GM21423 (cell line): ENCODE results near the gene MTNR1A.
"Not testable (repeated sequence)": the region's sequence is repeated elsewhere in the genome, so short reads cannot be mapped to it uniquely, and the experiment has no call there.

Experiments used
- ATAC-seq: cut with Tn5 transposase; IDR thresholded peaks from one replicate; pipeline ENCODE4 v1.9.1; 2021; ENCODE audit warnings: mild to moderate bottlenecking, moderate library complexity; ENCODE audit not compliant: unreplicated experiment

MTNR1A gene

DNA sequence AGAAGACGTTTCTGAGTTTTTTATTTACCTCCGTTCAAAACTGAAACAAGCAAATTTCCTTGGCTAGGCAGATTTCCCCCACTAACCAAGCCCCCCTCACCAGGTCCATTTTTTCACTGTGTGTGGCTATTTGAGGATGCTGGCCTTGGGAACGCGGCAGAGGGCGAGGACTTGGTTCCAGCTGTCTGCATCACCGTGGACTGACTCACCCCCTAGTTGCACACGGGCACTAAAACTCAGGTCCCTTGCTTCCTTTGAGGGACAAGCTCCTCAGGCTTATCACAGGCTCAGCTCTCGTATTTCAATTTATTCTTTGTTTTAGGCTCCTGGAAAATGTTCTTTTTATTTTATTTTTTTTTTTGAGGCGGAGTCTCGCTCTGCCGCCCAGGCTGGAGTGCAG is 8.4 kb upstream of the MTNR1A start:
- ATAC-seq = no peak

- no peak for ATAC-seq
Observed at GRCh38 chr4:186561748-186562147, 6.4 kb upstream of the MTNR1A start.

DNA sequence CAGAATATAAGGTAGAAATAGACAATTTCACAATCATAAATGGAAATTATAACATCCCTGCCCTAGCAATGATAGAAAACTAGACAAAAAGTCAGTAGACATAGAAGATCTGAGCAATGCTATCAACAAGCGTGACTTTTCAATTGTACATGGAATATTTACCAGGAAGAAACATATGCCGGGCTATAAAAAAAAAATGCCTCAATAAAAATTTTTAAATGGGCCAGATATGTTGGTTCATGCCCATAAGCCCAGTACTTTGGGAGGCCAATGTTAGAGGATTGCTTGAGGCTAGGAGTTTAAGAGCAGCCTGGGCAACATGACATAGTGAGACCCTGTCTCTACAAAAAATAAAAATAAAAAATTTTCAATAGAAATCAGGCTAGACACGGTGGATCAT is 5.3 kb upstream of the MTNR1A start:
- ATAC-seq = no peak

GRCh38 chr4:186557486-186557885 is 2.1 kb upstream of the MTNR1A start:
- no peak for ATAC-seq

GRCh38 chr4:186557061-186557460 is 1.7 kb upstream of the MTNR1A start:
- ATAC-seq = no peak

GRCh38 chr4:186554539-186554913 is 841 bp downstream of the MTNR1A start:
- ATAC-seq = no peak

- ATAC-seq = no peak
Observed at GRCh38 chr4:186553717-186554116, 1.6 kb downstream of the MTNR1A start.

DNA sequence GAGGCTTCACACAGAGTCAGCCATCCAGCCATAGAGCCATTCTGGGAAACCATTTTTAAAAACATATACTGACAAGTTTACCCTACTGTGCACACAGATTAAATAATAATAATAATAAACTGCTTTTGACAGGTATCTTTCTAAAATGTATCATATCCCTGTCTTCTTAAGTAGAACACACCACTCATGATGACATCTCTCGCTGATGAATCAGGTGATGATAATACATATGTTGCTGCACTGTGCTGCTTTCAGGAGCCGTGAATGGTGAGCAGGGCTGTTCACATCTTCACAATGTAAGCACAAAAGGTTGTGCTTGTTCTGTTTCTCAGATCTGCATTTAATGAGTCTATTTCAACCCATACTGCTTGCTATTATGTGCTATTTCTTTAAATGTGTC is 3.5 kb downstream of the MTNR1A start:
- no peak for ATAC-seq

- no peak for ATAC-seq
Observed at GRCh38 chr4:186545436-186545835, 9.9 kb downstream of the MTNR1A start.

DNA sequence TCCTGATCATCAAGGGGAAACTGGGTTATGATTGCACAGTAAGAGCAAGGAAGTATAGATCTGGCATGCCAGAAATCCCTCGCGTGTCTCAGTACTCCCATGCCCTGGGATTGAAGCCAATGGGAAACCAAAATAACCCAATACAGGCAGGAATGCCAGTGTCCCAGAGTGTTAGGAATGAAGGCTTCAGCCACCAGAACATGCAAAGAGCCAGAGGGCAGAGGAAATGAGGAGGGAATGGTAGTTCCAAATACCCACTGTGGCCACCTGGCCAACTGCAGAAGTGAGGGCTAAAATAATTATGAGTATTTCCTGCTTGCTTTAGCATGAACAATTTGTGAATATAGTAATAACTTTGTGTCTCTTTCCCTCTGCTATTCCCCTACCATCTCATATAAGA is 12.2 kb downstream of the MTNR1A start:
- no peak for ATAC-seq

DNA sequence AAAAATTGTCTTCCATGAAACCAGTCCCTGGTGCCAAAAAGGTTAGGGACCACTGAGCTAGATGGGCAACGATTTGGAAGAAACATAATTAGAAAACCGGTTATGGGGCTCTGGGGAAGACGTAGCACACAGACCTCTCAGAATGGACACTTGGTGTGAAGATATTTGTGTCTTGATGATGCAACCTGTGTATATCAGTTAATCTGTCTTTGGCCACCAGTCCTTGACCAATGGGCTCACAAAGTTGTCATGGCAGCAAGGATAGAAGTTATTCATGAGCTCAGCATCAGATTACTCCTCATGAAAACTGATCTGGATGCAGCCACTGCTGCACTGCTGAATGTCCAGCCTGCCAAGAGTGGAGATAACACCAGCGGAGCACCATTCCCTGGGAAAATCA is 13.6 kb downstream of the MTNR1A start:
- ATAC-seq = no peak

DNA sequence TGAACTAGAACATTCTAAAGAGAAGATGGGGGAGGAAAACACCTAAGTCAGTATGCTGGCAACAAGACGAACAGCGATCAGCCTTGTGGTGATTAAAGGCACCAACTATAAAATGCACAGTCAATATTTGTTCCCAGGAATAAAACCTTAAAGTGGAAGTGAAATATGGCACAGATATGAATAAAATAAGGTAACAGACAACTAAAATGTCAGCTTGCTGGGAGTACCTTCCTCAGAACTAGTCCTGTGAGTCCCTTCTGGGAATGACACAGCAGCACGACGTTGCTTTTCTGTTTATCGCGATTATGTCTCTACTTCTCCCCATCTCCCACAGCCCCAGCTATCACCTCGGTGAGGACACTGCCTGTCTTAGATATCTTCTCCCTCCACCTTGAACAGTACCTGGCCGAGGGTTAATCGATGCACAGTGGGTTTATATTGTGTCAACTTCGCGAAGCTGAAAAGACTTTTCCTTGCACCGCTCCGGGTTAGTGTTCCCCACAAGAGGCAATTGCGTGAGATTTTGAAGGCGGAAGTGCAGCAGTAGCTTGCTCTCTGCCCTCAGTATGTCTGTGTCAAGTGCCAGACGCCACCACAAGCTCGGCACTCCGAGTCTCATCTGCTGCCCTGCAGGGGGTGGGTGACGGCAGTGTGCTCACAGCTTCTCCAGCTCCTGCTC is 17.4 kb downstream of the MTNR1A start:
- ATAC-seq = no peak

GRCh38 chr4:186536285-186536684 is 19.1 kb downstream of the MTNR1A start:
- no peak for ATAC-seq

DNA sequence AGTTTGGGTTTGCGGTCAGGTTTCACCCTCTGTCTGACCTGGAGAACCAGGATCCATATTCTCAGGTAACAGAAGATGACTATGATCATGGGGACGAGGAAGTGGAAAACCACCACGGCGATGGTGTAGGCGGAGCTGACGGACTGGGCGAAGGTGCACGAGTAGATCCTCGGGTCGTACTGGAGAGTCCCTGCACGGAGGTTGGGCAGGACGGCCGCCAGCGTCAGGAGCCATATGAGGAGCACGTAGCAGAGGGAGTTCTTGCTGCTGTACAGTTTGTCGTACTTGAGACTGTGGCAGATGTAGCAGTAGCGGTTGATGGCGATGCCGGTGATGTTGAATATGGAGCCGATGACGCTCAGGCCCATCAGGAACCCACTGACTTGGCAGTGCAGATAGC is 21.3 kb downstream of the MTNR1A start:
- ATAC-seq = no peak

- not testable (repeated sequence) for ATAC-seq
Observed at GRCh38 chr4:186523927-186524326, 31.4 kb downstream of the MTNR1A start.

GRCh38 chr4:186516287-186516686 is 39.1 kb downstream of the MTNR1A start:
- ATAC-seq = no peak

GRCh38 chr4:186514271-186514950 is 41.0 kb downstream of the MTNR1A start:
- ATAC-seq = no peak

GRCh38 chr4:186504771-186505170 is 50.6 kb downstream of the MTNR1A start:
- not testable (repeated sequence) for ATAC-seq

GRCh38 chr4:186502231-186502630 is 53.1 kb downstream of the MTNR1A start:
- ATAC-seq = no peak

DNA sequence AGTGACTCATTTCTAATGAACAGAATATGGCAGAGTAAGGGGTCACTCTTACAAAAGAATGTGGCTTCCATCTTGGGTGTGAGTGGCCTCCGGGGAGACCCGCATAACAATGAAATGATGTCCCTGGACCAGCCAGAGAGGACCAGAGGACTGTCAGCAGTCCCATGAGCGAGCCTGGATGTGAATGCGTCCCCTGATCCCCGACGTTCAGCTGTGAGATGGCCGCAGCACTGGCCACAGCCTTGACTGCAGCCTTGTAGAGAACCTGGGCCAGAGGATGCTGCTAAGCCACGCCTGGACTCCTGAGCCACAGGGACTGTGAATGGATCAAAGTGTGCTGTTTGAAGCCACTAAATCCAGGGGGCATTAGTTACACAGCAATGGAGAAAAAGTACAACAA is 53.8 kb downstream of the MTNR1A start:
- no peak for ATAC-seq

DNA sequence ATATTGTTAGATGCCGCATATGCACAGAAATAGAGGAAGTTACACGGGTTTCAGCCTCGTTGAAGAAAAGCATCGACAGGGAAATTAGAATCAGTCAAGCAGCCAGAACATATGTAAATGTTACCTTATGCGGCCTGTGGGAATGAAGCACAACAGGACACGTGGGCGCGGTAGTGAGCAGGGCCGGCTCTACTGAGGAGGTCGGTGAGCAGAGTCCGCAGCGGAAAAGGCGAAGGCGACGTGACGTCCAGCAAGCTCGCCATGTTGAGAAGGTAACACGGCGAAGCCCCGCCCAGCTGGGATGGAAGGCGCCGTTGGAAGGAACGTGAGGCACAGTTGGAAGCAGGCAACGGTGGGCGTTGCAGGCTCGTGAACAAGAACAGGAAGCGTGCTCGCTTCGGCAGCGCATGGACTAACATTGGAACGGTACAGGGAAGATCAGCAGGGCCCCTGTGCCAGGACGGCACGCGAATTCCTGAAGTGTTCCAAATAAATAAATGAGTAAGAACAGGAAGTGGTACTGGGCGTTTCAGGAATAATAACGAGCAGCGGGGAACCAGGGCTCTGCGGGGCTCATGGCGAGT is 54.6 kb downstream of the MTNR1A start:
- ATAC-seq = no peak

DNA sequence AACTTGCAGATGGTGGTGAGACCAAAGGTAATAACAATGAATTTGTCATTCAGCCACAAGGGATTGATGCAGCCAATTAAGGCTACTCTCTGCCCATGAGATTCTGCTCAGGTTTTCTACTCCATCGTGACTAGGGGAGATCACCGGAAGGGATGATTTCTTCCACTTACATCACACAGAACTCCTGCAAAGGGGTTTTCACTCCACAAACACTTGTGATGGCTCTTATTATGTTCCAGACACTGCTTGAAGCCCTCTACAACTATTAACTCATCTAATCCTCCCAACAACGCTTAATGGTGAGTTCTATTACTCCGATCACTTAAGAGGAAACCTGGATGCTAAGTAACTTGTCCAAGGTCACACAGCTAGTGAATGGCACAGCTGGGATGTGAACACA is 55.9 kb downstream of the MTNR1A start:
- ATAC-seq = no peak
